NCI-H748 treated with DMSO at 0.1 percent for 48 hours (cell line): Measurements from ENCODE around the gene GLYR1.

ENCODE experiments used
- DNase-seq: peaks from one replicate; lab custom pipeline; 2025; lab: John Stamatoyannopoulos, UW

Gene GLYR1

GRCh38 chr16:4879049-4879448 is 32.0 kb upstream of the GLYR1 start:
- no peak for DNase-seq

GRCh38 chr16:4877380-4877685 is 30.2 kb upstream of the GLYR1 start:
- no peak for DNase-seq

GRCh38 chr16:4876646-4877379 is 29.7 kb upstream of the GLYR1 start:
- DNase-seq = no peak

DNA sequence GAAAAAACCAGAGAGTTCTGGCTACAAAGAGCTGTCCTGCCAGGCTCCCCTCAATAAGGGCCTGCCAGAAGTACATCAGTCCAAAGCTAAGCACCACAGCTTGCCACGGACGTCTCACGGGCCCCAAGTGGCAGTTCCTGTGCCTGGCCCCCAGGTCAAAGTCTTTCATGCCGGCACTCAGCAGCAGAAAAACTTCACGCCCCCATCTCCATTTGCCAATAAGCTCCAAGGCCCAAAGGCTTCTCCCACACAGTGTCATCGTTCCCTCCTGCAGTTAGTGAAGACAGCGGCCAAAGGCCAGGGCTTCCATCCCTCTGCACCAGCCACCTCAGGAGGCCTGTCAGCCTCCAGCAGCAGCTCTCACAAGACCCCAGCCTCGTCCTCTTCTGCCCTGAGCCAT is 27.6 kb upstream of the GLYR1 start:
- DNase-seq = no peak

DNA sequence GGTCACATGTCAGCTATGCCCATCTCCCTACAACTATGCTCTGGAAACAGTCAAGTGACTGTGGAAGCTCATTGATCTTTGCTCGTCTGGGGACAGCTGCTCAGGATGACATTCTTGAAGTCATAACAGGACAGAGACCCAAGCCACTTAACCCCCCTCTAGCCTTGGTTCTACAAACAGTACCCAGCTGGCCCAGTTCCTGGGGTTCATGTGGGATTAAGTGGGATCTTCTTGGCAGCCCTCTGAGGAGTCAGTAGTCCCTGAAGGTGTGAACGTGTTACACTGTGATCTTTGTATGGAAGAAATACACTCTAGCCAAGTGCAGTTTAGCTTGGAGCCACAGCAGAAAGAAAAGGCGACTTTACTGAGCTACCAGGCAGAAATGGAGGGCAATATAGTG is 26.0 kb upstream of the GLYR1 start:
- no peak for DNase-seq

- no peak for DNase-seq
Measured at GRCh38 chr16:4871071-4871470, 24.0 kb upstream of the GLYR1 start.

GRCh38 chr16:4870138-4870671 is 23.1 kb upstream of the GLYR1 start:
- no peak for DNase-seq

DNA sequence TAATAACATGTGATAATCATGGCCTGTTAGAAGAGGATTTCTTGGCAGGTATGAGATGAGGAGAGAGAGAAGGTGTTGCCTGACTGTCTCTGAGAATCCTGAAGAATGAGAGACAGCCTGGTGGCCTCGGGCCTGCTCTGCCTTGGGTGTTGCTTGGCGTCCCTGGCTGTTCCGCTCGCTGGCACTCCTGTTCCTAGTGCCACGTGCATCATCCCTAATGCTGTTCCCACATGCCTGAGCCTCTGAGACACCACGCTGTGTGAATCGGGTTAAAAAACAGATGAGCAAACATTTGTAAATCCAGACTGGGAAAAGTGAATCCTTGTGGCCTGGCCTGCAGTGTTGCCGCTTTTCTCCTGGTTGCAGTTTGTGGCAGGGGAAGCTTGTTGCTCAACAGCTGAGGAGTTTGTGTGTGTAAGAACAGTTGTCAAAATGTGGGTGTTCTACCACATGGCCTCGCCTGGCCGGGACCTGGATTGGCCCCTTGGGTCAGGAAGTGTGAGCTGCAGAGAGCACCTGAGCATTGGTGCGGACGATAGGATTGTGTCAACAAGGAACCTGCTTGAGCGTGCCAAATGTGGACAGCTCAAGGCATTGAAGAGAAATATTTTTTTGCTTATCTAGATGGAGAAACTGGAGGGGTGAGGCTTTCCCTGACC is 22.2 kb upstream of the GLYR1 start:
- DNase-seq = no peak

DNA sequence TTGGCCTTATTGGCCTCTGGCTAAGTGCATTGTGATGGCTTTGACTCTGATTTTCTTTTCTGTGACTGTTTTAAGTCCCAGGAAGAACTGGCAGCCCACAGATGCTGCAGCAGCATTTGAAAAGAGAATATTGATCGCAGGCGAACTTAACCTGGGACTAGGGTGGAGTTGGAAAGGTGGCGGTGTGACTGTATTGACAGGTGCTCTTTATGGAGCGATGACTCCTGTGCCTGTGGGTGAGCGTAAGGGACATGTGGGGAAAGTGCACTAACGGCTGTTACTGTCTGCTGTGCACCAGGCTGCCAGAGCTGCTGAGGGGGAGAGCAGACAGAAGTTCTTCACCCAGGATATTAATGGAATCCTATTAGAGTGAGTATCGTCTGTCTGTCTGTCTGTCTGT is 21.4 kb upstream of the GLYR1 start:
- no peak for DNase-seq

DNA sequence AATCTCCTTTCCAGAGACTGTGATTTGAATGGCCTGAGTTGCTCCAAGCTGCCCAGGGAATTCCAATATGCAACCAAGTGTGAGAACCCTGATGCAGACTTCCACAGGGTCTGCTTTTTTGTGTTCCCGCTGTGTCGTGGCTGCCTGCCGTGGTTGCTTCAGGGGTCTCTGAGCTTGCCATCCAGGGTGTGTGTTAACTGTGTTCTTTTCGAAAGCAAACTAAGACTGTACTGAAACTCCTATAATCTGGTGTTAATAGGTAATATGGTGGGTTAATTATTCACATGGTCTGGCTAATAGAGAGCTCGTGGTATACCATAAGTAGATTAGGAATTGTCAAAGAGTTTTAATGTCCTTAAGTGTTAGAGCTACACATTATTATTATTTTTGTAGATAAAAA is 20.9 kb upstream of the GLYR1 start:
- no peak for DNase-seq

GRCh38 chr16:4866586-4866985 is 19.5 kb upstream of the GLYR1 start:
- DNase-seq = no peak

DNA sequence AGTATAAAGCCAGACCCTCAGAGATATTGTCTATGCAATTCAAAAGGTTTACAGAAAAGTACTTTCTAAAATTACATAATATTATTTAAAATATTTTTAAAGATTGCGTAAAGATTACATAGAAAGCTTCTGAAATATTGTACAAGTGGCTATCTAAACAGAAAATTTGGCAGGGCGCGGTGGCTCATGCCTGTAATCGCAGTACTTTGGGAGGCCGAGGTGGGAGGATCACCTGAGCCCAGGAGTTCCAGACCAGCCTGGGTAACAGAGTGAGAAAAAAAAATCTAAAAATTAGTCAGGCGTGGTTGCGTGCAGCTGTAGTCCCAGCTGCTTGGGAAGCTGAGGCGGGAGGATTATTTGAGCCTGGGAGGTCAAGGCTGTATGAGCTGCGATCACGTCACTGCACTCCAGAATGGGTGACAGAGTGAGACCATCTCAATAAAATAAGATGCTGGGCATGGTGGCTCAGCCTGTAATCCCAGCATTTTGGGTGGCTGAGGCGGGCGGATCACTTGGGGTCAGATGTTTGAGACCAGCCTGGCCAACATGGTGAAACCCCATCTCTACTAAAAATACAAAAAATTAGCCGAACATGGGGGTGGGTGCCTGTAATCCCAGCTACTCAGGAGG is 18.3 kb upstream of the GLYR1 start:
- DNase-seq = no peak

- no peak for DNase-seq
Measured at GRCh38 chr16:4864728-4865127, 17.6 kb upstream of the GLYR1 start.

DNA sequence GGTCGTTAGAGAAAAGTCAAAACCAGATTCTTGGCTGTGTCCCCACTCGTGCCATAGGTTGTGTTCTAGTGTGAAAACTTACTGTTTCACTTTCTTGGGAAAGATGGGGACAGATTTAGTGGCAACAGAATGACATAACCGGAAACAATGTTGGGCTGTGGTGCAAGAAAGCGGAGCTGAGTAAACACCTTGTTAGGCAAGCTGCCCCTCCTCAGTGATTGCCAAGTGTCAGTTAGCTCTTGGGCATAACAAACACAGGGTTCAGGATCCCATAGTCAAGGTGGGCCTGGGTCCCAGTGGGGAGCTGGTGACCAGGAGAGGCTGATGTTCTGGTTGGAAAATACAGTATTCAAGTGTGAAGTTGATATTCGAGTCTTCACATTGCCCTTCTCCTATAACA is 15.6 kb upstream of the GLYR1 start:
- DNase-seq = no peak

DNA sequence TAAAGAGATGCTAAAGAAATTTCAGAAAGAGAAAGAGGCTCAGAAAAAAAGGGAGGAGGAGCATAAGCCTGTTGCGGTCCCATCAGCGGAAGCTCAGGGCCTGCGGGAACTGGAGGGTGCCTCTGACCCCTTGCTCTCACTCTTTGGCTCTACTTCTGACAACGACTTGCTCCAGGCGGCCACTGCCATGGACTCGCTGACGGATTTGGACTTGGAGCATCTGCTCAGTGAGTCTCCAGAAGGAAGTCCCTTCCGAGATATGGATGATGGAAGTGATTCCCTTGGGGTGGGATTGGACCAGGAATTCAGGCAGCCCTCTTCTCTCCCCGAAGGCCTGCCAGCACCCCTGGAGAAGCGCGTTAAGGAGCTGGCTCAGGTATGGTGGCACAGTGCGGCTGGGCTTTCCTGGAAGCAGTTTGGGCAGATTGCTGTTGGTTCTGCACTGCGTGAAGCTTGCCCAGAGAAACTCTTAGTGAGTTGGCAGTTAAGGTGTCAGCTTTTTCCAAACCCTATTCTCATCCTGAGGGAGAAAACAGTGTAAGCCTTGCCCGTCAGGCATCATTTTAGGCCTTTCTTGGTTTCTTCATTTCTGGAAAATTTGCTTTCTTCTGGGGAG is 13.7 kb upstream of the GLYR1 start:
- no peak for DNase-seq

DNA sequence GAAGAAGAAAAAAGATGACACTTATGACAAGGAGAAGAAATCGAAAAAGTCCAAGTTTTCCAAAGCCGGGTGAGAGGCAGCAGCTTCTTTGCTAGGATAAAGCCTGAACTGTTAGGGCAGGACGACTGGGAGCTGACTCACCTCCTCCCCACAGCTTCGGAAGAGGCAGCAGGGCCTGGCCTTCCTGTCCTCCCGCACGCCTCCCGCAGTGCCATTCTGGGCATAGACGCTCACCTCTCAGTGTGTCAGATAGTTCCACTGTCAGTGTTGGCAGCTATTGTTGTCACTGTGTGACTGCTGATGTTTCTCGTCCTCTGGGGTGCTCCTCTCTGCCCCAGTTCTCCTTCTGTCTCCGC is 12.8 kb upstream of the GLYR1 start:
- no peak for DNase-seq

GRCh38 chr16:4859190-4859899 is 12.3 kb upstream of the GLYR1 start:
- no peak for DNase-seq

DNA sequence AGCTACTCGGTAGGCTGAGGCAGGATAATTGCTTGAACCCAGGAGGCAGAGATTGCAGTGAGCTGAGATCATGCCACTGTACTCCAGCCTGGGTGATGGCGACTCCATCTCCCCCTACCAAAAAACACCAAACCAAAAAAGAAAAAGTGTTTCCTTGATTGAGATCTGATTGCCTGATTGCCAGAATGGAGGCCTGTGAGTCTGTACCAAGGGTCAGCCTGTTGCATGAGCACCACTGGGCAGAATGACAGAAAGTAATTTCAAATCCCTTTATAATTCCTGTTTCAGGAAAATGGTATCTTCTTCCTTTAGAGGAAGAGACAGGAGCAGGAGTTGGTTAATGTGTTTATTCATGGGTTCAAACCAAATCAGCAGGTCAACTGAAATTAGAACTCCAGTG is 8.7 kb upstream of the GLYR1 start:
- DNase-seq = no peak

GRCh38 chr16:4855371-4855770 is 8.3 kb upstream of the GLYR1 start:
- DNase-seq = no peak

DNA sequence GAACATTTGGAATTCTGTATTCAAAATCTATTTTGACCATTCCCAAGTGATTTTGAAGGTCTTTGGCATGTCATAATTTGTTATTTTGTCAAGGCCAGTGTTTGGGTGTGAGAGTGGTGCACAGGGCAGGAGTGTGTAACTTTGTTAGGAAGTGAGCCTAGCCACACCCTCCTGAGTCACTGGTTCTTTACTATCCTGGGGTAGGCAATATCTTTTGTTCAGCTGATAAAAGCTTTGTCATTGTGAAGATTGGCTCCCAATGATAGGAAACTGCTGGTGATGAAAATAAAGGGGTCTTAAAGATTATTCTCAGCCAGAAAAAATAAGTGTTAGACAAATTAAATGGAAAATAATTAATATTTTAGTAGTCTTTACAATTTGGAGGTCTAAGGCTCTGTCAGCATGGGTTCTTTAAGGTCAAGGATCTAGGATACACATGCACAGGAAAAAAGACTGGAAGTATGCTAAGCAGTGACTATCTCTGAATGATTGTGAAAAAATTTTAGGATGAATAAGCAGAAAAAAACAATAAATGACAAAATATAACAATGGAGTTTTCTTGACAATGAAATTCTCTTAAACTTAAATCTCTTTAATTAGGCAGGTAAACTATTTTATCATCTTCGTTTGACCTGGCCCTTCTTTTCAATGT is 5.3 kb upstream of the GLYR1 start:
- no peak for DNase-seq

DNA sequence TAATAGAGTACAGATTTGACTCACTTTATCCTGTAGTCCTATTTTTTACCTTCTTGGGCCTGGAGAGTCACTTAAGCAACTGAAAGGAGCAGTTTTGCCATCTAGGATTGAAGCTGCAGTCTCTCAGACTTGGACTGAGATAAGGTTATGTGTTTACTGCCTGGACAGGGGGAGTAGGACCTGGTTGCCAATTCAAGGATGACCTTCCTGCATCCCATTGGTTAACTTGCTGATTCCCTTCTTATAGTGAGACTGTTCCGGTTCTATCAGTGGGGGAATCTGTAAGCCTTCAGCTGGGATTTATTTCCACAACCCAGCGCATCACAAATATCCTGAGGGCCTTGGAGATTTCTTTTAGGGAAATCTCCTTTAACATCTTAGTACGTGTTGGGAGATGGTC is 3.1 kb upstream of the GLYR1 start:
- DNase-seq = no peak
